Loucy (cell line): ENCODE results near the gene ANKRD23.

ENCODE experiments used
- CTCF ChIP-seq: fragments of 200-600 bp; sonication (generic); conservative IDR thresholded peaks from 2 replicates; pipeline ENCODE4 v1.5.1; 2014; ENCODE audit warnings: mild to moderate bottlenecking, antibody characterized with exemption, low read length
- EZH2phosphoT487 ChIP-seq: fragments of 200-600 bp; IDR thresholded peaks from 2 replicates; pipeline ENCODE4 v1.6.1; 2018; ENCODE audit warnings: antibody characterized with exemption, mild to moderate bottlenecking, moderate library complexity, borderline replicate concordance

GRCh38 chr2:96856776-96857666 lies 13.2 kb upstream of the ANKRD23 start:
- TF ChIP-seq CTCF (no peak), EZH2phosphoT487 (no peak)
